ENCODE data around the gene PXT1.
"Not testable (repeated sequence)": the region's sequence is repeated elsewhere in the genome, so short reads cannot be mapped to it uniquely, and the experiment has no call there.

Gene PXT1

GRCh38 chr6:36368421-36368820, 74.2 kb downstream of the PXT1 start:
- no peak for DNase-seq

GRCh38 chr6:36367743-36368142, 74.9 kb downstream of the PXT1 start:
- DNase-seq, result no peak

- DNase-seq, result no peak
Measured at GRCh38 chr6:36364669-36365479, 77.8 kb downstream of the PXT1 start.

GRCh38 chr6:36364061-36364635, 78.5 kb downstream of the PXT1 start:
- not testable (repeated sequence) for DNase-seq

GRCh38 chr6:36363371-36363752, 79.3 kb downstream of the PXT1 start:
- DNase-seq, result not testable (repeated sequence)

GRCh38 chr6:36362551-36363370, 79.9 kb downstream of the PXT1 start:
- DNase-seq, result no peak

- no peak for DNase-seq
Measured at GRCh38 chr6:36361071-36361470, 81.6 kb downstream of the PXT1 start.

- DNase-seq, result peak; percentile 69
Measured at GRCh38 chr6:36360241-36361054, 82.2 kb downstream of the PXT1 start.

GRCh38 chr6:36358226-36358915, 84.3 kb downstream of the PXT1 start:
- DNase-seq, result no peak

GRCh38 chr6:36357872-36358225, 84.8 kb downstream of the PXT1 start:
- DNase-seq, result no peak

GRCh38 chr6:36355819-36356218, 86.8 kb downstream of the PXT1 start:
- DNase-seq, result no peak

GRCh38 chr6:36353411-36353915, 89.2 kb downstream of the PXT1 start:
- DNase-seq, result no peak

- no peak for DNase-seq
Measured at GRCh38 chr6:36352477-36353157, 90.0 kb downstream of the PXT1 start.

GRCh38 chr6:36350681-36351571, 91.7 kb downstream of the PXT1 start:
- no peak for DNase-seq

- no peak for DNase-seq
Measured at GRCh38 chr6:36350082-36350481, 92.6 kb downstream of the PXT1 start.

- DNase-seq, result no peak
Measured at GRCh38 chr6:36349240-36349639, 93.4 kb downstream of the PXT1 start.

GRCh38 chr6:36347621-36348020, 95.0 kb downstream of the PXT1 start:
- DNase-seq, result no peak

- no peak for DNase-seq
Measured at GRCh38 chr6:36346486-36347273, 96.0 kb downstream of the PXT1 start.

- no peak for DNase-seq
Measured at GRCh38 chr6:36345681-36346466, 96.8 kb downstream of the PXT1 start.
